ENCODE data around the gene TOMM7. TPM values are rescaled to one million over a fixed set of nuclear protein-coding genes. Genes with fewer than 3 reads are reported as not detected.
A peak's percentile ranks its signal among the peaks of the same experiment; 100 is the strongest.
"Not testable (repeated sequence)": the region's sequence is repeated elsewhere in the genome, so short reads cannot be mapped to it uniquely, and the experiment has no call there.

The TOMM7 gene
- total RNA-seq, 2 experiments from 2014 or later: 206 to 208 TPM

- POLR2A ChIA-PET: no interaction called here
- no peak for ATAC-seq
- Mint-ChIP-seq H3K27me3 (ENCODE audit: low read depth) (peaks cover 4% of the 10 kb centered on the region), H3K4me3 (no peak overlapping the region), H3K27ac (no peak overlapping the region), H3K36me3 (ENCODE audit: low read depth) (no peaks in the 10 kb centered on the region), H3K9me3 (ENCODE audit: insufficient read depth) (no peaks in the 10 kb centered on the region), H3K4me1 (ENCODE audit: low read depth) (no peaks in the 10 kb centered on the region)
- CTCF ChIA-PET: interaction anchor here (1.1 kb wide), 1 partner anchor 9 kb away, joined by 6 read pairs; no protein-coding TSS in a partner anchor
- no peak for DNase-seq
Observed at GRCh38 chr7:22791204-22792158, 31.2 kb downstream of the TOMM7 start.

- DNase-seq; ATAC-seq; H3K9me3 Mint-ChIP-seq (ENCODE audit: insufficient read depth); H3K4me3 Mint-ChIP-seq; POLR2A ChIA-PET; H3K36me3 Mint-ChIP-seq (ENCODE audit: low read depth); H3K27me3 Mint-ChIP-seq (ENCODE audit: low read depth); H3K27ac Mint-ChIP-seq; H3K4me1 Mint-ChIP-seq (ENCODE audit: low read depth): not testable (repeated sequence)
- CTCF ChIA-PET: interaction anchor here (1.1 kb wide), 1 partner anchor 8 kb away, joined by 6 read pairs; no protein-coding TSS in a partner anchor
Observed at GRCh38 chr7:22790640-22791039, 32.0 kb downstream of the TOMM7 start.

GRCh38 chr7:22787951-22788350 lies 34.7 kb downstream of the TOMM7 start:
- POLR2A ChIA-PET: no interaction called here
- Mint-ChIP-seq H3K27me3 (ENCODE audit: low read depth) (peaks cover 7% of the 10 kb centered on the region), H3K4me3 (no peak overlapping the region), H3K4me1 (ENCODE audit: low read depth) (no peaks in the 10 kb centered on the region), H3K27ac (no peak overlapping the region), H3K36me3 (ENCODE audit: low read depth) (no peaks in the 10 kb centered on the region), H3K9me3 (ENCODE audit: insufficient read depth) (no peaks in the 10 kb centered on the region)
- CTCF ChIA-PET: no interaction called here
- DNase-seq (no peak), ATAC-seq (no peak)

GRCh38 chr7:22786290-22786932 lies 36.2 kb downstream of the TOMM7 start:
- Mint-ChIP-seq H3K4me3 (no peak overlapping the region), H3K9me3 (ENCODE audit: insufficient read depth) (no peaks in the 10 kb centered on the region), H3K36me3 (ENCODE audit: low read depth) (no peaks in the 10 kb centered on the region), H3K27me3 (ENCODE audit: low read depth) (peaks cover 12% of the 10 kb centered on the region), H3K4me1 (ENCODE audit: low read depth) (no peaks in the 10 kb centered on the region), H3K27ac (no peak overlapping the region)
- DNase-seq (no peak), ATAC-seq (no peak)
- ChIA-PET POLR2A (no interaction called here), CTCF (interaction anchor here (0.6 to 6.2 kb wide), 2 partner anchors 111 to 225 kb away, joined by 3 to 90 read pairs; no protein-coding TSS in a partner anchor)

GRCh38 chr7:22784346-22784745 lies 38.3 kb downstream of the TOMM7 start:
- CTCF ChIA-PET: interaction anchor here (1.0 to 6.2 kb wide), 6 partner anchors 25 to 272 kb away, joined by 3 to 90 read pairs (median 4); partner anchors contain the start of gene IL6
- H3K36me3 Mint-ChIP-seq (ENCODE audit: low read depth): no peaks in the 10 kb centered on the region

GRCh38 chr7:22783421-22783820 lies 39.2 kb downstream of the TOMM7 start:
- DNase-seq (no peak), ATAC-seq (no peak)
- Mint-ChIP-seq H3K9me3 (ENCODE audit: insufficient read depth) (no peaks in the 10 kb centered on the region), H3K27ac (no peak overlapping the region), H3K4me1 (ENCODE audit: low read depth) (no peaks in the 10 kb centered on the region), H3K4me3 (no peak overlapping the region), H3K36me3 (ENCODE audit: low read depth) (no peaks in the 10 kb centered on the region), H3K27me3 (ENCODE audit: low read depth) (peaks cover 20% of the 10 kb centered on the region)
- ChIA-PET POLR2A (no interaction called here), CTCF (interaction anchor here (1.0 to 6.2 kb wide), 11 partner anchors 14 to 273 kb away, joined by 3 to 90 read pairs (median 4); partner anchors contain the start of gene IL6)

More at GRCh38 chr7:22784346-22784745, 38.3 kb downstream of the TOMM7 start:
- peaks cover 19% of the 10 kb centered on the region for H3K27me3 Mint-ChIP-seq (ENCODE audit: low read depth)
- DNase-seq: no peak
- POLR2A ChIA-PET: no interaction called here
- no peak overlapping the region for H3K4me3 Mint-ChIP-seq
- H3K27ac Mint-ChIP-seq: no peak overlapping the region
- no peaks in the 10 kb centered on the region for H3K9me3 Mint-ChIP-seq (ENCODE audit: insufficient read depth)
- no peak for ATAC-seq
- no peaks in the 10 kb centered on the region for H3K4me1 Mint-ChIP-seq (ENCODE audit: low read depth)

GRCh38 chr7:22782616-22783232 lies 39.9 kb downstream of the TOMM7 start:
- Mint-ChIP-seq H3K4me1 (ENCODE audit: low read depth) (no peaks in the 10 kb centered on the region), H3K36me3 (ENCODE audit: low read depth) (no peaks in the 10 kb centered on the region), H3K9me3 (ENCODE audit: insufficient read depth) (no peaks in the 10 kb centered on the region), H3K4me3 (no peak overlapping the region), H3K27me3 (ENCODE audit: low read depth) (peaks cover 22% of the 10 kb centered on the region), H3K27ac (no peak overlapping the region)
- ChIA-PET POLR2A (no interaction called here), CTCF (interaction anchor here (0.5 to 6.2 kb wide), 27 partner anchors 8 to 610 kb away, joined by 3 to 90 read pairs (median 4); partner anchors contain the start of genes IL6 and KLHL7)
- DNase-seq (peak; percentile 85), ATAC-seq (peak; percentile 92)

- Mint-ChIP-seq H3K4me3 (no peak overlapping the region), H3K4me1 (ENCODE audit: low read depth) (no peaks in the 10 kb centered on the region), H3K36me3 (ENCODE audit: low read depth) (no peaks in the 10 kb centered on the region), H3K9me3 (ENCODE audit: insufficient read depth) (no peaks in the 10 kb centered on the region), H3K27ac (no peak overlapping the region), H3K27me3 (ENCODE audit: low read depth) (peaks cover 27% of the 10 kb centered on the region)
- CTCF ChIA-PET: interaction anchor here (0.5 to 6.2 kb wide), 9 partner anchors 15 to 413 kb away, joined by 3 to 90 read pairs (median 8); partner anchors contain the start of genes IL6 and KLHL7
- ATAC-seq: no peak
- POLR2A ChIA-PET: no interaction called here
- no peak for DNase-seq
Observed at GRCh38 chr7:22781230-22781711, 41.4 kb downstream of the TOMM7 start.

- peaks cover 32% of the 10 kb centered on the region for H3K27me3 Mint-ChIP-seq (ENCODE audit: low read depth)
- H3K27ac Mint-ChIP-seq; H3K4me1 Mint-ChIP-seq (ENCODE audit: low read depth); DNase-seq; POLR2A ChIA-PET; H3K36me3 Mint-ChIP-seq (ENCODE audit: low read depth); H3K9me3 Mint-ChIP-seq (ENCODE audit: insufficient read depth); H3K4me3 Mint-ChIP-seq; ATAC-seq: not testable (repeated sequence)
- CTCF ChIA-PET: interaction anchor here (1.4 to 6.2 kb wide), 4 partner anchors 52 to 276 kb away, joined by 5 to 90 read pairs (median 8); no protein-coding TSS in a partner anchor
Observed at GRCh38 chr7:22779730-22780323, 42.8 kb downstream of the TOMM7 start.

GRCh38 chr7:22776964-22777363 lies 45.7 kb downstream of the TOMM7 start:
- Mint-ChIP-seq H3K4me1 (ENCODE audit: low read depth) (no peaks in the 10 kb centered on the region), H3K27me3 (ENCODE audit: low read depth) (peaks cover 21% of the 10 kb centered on the region), H3K27ac (no peak overlapping the region), H3K9me3 (ENCODE audit: insufficient read depth) (no peaks in the 10 kb centered on the region), H3K4me3 (no peak overlapping the region), H3K36me3 (ENCODE audit: low read depth) (no peaks in the 10 kb centered on the region)
- ATAC-seq: no peak
- DNase-seq: no peak
- ChIA-PET POLR2A (interaction anchor here (0.6 kb wide), 1 partner anchor 50 kb away, joined by 3 read pairs; the partner anchor contains the start of gene IL6), CTCF (no interaction called here)

- no peak overlapping the region for H3K27ac Mint-ChIP-seq
- no peaks in the 10 kb centered on the region for H3K36me3 Mint-ChIP-seq (ENCODE audit: low read depth)
- no peak overlapping the region for H3K4me3 Mint-ChIP-seq
- no peak for ATAC-seq
- ChIA-PET CTCF (interaction anchor here (1.5 kb wide), 2 partner anchors 10 to 213 kb away, joined by 5 to 6 read pairs; no protein-coding TSS in a partner anchor), POLR2A (no interaction called here)
- no peaks in the 10 kb centered on the region for H3K4me1 Mint-ChIP-seq (ENCODE audit: low read depth)
- no peaks in the 10 kb centered on the region for H3K9me3 Mint-ChIP-seq (ENCODE audit: insufficient read depth)
- DNase-seq: no peak
- peaks cover 24% of the 10 kb centered on the region for H3K27me3 Mint-ChIP-seq (ENCODE audit: low read depth)
Observed at GRCh38 chr7:22772885-22773284, 49.8 kb downstream of the TOMM7 start.
